Activated CD4-positive, alpha-beta T cell treated with anti-CD3 and anti-CD28 coated beads, Interleukin-2, Interleukin-4, amounts not matched to agents 100 ng/mL and 50 ng/mL, durations not matched to agents 16 hours and 8 hours (primary cell): ENCODE data around the gene HOXB7.
A peak's percentile ranks its signal among the peaks of the same experiment; 100 is the strongest.

Source experiments
- DNase-seq: peaks from one replicate; pipeline ENCODE4 v3.0.0-alpha.2; 2020; ENCODE audit warnings: low spot score

The HOXB7 gene

DNA sequence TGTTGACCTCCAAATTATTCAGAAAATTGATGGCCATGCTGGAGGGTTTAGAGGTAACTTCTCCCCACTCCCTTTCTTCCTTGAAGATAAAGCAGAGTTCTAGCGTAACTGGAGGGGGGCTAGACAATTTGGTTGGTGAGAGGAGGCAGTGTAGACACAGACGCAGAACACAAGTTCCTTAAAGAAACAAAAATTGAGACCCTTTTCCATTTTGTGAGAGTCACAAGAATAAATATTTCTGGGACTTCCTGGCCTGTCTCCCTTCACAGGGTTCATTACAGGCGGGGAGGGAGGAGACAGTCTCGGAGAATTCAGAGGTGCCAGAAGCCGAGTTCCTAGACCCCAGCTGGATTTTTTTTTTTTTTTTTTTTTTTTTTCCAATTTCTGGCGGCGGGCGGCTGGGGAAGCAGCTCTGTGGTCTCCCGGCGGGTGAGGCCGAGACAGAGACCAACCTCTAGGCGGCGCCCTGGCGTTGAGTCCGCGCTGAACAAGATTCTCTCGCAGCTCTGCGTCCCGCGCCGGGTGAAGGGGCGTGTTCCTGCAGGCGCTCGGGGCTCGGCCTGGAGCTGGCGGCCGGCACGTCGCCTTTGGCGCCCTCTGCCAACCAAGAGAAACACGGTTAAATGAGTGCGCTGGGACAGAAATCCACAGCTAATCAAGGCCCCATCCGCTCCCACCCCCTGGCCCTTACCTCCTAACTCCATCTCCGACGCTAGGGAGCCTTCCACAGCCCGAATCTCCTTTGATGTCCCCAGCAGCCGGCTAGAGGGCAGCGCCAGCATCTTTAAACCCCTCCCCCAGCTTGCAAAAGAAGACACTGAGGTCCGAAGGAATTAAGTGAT is 25.6 kb upstream of the HOXB7 start:
- DNase-seq, result peak; percentile 83

DNA sequence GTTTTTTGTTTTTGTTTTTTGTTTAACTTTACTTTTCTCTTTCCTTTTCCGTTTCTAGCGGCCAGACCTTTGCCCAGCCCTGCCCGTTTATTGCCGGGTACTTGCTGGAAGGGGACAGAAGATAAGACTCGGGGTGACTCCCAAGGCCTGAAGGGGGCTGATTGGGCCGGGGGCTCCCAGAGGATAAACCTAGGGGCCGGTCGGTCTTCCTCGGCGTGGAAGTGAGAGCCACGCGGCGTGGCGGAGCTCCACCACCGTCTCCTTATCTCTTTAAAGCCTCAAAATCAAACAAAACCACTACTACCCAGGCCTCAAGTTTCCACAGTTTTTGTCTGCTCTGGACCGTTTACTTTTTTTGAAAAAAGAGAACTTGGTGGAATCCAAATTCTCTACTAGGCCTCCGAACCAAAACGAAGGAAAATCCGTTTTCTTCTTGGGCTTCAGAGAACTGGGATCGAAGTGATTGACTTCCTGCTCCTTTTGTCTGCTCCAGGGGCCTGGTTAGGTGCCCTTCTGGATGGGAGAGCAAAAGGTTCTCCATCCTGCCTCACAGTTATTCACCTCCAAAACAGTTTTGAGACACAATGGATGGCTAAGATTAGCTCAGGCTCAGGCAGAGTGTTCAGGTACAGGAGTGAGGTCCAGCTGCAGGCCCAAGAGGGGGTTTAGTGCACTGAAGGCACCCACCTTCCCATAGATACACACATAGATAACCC is 23.8 kb upstream of the HOXB7 start:
- DNase-seq, result no peak

DNA sequence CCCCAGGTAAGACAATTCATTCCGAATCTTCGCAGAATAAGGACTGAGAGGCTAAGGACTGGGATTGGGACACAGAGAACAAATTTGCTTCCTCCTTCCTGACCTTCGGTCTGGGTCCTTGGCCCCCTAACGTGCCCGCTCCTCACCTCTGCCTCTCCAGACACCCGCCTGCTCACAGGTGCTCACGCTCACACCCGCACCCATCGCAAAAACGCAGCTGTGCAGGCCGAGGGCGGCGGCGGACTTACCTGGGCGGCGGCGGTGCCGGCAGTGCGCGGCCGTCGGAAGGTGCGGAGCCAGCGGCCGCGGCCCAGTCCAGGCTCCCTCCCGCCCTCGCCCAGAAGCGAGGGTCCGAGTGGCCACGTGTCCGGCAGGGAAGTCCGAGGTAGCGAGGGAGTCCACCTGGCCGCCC is 22.5 kb upstream of the HOXB7 start:
- no peak for DNase-seq

DNA sequence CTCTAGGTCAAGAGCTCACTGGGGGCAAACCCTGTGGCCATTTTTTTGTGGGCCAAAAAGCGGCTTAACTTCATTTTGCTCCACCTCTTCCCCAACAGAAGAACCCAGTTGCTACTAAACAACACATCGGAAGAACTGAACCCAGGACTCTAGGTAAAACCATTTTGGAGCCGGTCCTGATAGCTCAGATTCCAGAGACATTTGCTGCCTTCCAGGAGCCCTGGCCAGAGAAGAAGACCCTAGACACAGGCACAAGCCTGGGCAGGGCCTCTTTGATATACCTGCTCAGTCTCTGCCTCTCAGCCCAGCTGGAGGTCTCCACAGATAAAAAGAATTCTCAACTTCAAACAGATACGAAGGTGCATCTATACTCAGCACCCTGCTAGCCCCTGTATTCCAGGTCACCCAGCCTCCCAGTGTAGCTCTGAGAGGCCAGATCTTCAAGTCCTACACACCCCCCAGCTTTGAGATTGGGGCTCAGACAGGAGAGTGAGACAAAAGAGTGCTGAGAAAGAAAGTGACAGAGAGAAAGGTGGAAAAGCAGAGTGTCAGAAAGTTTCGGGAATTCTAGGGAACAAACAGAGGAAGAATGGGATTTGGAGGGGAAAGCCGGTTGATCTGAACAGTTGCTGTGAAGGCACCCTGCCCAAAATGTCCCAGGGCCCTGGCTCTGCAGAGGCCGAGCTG is 21.9 kb upstream of the HOXB7 start:
- no peak for DNase-seq

DNA sequence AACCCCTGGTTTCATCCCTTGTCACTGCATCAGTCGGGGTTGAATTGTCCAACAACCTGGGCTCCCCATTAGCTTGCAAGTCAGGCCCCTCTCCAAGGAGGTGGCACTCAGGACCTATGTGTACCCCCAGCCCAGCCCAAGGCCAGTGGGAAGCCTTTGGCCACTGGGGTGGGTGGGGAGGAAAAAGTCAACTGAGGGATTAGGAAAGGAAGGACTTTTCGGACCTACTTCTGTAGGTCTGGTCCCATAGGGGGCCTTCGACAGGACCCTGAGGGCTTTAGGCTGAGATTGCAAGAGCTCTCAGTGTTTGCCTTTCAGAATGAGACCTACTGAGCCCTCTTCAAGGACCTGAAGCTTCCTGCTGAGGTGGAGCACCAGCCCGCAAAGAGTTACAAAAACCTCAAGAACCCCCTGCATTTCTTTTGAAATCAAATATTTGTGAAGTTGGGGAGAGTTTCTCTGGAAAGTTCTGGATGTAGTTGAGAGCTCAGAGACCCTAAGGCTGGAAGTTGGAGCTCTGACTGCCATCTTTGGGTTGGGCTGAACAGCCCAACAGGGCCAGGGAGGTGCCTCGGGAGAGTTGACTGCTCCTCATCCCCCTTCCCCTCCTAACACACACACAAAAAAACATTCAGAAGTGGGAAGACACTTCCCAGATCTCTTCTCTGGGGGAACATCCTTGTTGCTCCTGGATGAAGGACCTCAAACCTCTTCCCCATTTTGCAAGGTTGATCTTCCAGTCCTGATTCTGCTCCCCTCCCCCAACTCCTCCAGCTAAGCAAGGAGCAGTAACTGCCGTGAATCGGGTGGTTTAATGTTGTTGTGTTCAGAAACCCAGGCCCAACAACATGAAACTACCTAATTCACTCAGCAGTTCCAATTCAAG is 21.1 kb upstream of the HOXB7 start:
- peak; percentile 21 for DNase-seq

DNA sequence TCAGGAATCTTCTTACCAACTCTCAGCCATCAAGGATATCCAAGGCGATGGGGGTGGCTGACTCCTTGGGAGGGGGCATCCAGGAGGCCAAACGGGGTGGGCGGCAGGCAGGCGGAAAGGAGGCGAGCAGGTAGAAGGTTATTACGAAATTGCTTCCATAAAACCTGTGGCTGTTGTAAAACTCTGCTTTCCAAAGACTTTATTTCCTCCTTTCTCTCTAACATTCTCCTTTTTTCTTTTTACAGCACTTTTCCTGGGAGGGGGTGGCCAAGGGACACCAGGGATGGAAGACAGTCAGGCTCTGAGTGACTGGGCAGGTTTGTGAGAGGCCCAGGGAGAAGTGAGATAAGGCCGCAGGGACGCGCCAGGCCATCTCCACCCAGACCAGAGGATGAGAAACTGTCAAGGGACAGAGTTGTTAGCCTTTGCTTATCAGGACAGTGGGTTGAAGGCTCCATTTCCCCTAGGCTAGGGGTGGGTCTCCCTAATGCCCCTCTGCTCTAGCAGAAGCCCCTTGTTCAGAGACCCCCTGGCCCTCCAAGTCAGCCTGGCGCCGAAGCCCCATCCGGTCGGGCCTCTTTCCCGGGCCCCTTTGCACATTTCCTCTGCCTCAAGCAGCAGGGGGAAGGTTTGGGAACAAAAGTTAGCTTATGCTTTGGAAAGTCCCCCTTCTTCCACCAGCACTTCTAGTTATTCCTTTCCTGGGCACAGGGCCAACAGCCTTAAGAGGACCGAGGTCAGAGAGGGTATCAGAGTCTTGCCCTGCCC is 20.3 kb upstream of the HOXB7 start:
- DNase-seq, result no peak

DNA sequence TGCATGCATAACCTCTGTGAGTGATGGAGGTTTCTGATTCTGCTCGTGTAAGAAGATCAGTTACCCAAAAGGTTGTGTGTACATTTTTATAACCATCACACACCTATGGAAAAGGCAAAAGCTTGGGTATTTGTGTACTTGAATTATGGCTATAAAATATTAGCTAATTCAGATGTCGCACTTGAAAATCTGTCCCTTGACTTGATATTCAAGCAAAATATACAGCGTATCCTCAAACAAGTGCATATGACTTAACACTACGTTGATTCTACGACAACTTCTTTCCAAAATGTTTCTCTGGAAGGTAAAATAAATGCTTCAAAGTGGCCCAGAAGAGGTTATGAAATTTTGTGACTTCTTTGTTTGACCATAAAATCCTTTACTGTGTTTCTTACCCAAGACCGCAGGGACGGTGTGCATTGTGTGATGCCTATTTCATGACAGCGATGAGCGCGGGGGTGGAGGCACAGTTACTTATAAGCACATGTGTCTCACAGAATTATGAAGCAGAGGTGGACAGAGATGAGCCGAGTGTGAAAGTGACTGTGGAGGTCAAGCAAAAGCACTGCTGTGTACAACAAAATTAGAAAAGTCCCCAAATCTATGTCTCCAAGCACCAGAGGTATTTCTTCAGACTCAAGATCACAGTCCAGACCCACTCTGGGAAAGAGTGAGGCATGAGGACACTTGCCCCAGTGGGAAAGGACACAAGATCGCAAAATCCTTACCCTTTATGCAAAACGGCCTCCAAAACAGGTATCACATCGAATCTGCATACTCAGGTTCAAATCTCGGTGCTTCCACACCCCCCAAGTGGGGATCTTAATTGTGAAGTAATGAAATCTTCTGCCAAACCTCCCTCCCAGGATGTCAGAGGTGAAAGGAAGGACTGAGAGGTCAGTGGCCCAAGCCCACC is 19.4 kb upstream of the HOXB7 start:
- DNase-seq, result no peak

DNA sequence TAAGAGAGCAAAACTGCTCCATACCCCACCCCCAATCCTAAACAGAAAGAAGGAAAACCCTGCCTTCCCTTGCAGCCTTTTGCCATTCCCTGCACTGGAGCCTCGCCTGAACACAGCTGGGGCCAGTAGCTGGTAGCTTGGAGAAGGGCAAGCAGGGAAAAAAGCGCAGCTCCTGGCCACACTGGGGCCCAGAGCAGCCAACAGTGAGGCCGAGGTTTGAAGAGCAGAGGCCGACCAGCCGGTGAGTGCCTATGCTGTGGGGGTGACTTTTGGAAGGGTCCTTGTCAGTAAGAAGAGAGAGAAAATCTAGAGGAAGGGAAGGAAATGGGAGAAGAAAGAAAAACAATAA is 18.6 kb upstream of the HOXB7 start:
- no peak for DNase-seq

DNA sequence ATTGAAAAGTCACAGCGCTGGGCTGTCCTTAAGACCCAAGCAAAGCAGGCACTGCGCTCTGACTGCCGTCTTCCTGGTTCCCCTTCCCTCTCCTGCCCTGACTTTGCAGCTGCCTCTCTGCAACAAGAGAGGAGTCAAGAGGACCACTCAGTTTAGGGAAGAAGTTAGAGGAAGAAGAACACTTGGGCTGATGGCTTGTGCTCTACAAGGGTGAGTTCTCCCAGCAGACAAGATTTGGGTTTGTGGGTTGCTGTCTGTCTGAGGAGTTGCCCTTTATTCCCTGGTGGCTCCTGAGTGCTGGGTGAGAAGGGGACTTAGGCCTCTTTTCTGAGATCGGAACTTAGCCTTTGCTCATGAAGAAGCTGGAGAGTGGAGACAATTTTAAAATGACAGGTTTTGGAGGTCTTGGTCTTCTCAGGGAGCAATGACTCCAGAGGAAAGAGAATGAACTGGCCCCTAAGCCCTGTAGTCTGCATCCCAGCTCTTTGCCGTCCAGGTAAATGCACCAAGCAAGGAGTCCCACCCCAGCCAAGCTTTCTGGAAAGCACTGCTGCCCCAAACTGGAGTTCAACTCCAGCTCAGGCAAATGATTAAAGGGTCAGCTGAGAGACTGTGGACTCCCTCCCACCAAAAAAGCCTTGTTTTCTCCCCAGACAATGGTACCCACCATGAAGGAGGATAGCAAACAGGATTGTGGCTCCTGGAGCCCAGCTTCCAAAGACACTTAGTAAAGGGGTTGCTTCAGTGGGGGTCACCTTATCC is 18.0 kb upstream of the HOXB7 start:
- DNase-seq, result no peak

DNA sequence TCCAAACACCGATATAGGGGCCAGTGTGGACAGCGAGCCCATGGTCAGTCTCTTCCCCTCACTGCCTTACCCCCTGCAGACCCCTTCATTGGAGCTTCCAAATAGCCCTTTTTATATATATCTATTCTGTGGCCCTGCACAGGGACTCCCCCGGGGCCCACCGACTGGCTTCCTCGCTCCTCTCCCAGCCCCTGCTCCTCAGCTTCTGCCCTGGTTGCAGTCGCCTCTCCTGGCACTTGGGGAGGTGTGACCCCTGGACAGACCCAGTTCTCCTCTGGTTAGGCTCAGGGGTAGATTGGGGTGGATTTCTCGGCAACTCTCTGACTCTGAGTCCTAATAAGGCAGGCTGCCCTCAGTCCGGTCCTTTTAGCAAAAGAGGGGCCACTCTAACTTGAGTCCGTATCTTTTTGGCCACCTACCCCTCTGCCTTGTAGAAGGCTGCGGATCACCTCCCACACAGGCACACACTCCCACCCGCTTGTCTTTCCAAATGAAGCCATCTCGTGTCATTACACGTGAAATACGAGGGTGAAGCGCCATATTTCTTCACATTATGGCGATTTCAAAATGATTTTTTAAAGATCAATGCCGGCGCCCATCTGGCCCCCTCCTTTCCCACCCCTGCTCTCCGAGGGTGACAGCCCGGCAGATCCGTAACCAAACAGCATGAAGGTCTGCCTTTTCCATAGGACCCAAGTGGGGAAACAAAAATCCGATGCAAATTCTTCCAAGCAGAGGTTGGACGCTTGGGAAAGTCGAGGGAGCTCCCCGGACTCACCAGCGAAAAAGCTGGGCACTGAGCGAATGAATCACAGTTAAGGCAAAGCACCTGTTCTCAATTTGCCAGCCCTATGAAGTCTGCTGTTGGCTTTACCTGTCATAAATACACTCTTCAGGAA is 17.1 kb upstream of the HOXB7 start:
- no peak for DNase-seq

DNA sequence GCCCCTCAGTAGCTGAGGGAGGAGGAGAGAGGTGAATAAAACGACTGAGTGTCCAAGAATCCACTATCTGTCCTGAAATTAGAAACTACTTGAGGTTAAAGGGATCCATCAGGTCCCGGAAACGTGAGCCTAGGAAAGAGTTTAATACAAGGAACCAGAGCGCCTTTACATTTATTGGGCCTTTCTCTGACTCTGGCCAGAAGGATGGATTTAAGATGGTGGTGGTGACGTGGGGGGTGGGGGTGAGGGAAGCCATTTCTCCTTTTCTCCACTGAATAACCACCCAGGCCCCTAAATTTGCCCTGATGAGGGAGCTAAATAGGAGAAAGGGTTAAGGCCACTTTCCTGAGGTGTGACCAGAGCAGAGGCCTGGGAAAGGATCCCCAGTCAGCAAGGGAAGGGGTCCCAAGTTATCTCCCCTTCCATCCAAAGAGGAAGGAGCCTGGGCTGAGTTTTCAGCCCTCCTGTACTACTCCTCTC is 16.3 kb upstream of the HOXB7 start:
- no peak for DNase-seq

DNA sequence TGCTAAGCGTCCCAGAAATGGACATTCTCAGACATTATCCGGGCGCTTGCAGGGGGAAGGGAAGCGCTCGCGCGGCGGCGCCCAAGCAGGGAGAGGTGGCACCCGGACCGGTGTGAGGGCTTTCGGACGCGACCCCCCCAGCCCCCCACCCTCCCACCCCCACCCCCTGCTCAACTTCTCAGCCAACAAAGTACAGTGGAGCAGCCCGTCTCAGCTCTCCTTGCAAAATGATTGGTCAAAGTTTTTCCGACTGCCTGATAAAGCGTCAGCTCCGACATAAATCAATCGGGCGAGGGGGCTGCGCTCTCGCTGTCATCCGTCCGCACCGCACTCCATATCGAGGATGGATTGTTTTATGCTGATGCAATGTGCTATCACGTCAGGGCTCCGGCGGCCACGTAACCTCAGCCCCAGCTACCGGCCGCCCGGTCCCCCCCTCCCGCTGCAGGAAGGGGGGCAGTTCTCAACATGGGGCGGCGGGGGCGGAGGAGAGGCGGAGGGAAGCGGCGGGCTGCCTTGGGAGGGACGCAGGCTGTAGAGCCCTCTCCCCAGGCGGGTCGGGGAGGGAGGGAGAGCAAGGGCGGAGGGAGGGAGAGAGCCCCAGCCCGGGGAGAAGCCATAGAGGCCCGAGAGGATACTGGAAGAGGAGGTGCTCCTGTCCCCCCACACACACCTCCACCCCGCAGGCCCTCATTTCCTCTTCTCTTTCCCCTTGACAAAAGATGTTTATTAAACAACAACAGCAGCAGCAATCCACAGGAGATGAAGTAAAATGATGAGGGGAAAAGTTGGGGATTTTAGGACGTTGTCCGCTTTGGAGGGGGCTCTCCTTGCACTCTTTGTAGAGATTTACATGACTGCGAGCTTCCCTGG is 15.7 kb upstream of the HOXB7 start, which contains the start of gene HOXB9:
Gene HOXB9, minus strand, starts transcription at position 114 of the 873 bp plus-strand sequence. Its CDS starts 89 bp downstream, at position 25.
- no peak for DNase-seq

DNA sequence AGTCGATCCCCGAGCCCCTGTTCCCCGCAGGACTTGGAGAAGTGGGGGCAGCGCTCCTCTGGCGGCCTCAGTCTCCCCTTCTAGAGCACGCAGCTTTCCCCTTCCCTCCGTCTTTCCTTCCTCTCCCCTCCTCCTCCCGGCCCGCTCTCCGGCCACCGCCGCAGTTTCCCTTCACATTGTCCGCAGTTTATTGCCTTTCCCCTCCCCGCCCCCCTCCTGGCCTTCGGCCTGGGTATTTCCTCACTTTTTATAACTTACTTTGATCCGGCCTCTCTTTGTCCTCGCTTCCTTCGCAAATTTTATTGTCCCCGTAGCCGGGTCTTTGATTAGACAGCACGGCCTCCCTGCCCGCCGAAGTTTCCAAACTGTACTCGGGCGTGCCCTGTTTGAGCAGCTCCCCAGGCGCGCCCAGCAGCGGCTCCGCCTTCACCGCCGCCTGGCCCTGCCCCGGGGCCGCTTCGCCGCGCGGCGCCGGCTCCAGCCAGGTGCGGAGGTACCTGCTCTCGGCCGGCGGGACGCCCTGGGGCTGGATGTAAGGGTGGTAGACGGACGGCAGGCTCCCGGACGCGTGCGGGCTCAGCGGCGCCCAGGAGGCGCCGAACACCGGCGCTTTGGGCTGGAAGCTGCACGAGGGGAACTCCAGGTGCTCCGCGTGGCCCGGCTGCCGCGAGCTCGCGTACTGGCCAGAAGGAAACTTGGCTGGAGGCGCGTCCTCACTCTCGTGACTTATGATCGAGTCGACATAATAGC is 14.9 kb upstream of the HOXB7 start:
- DNase-seq, result peak; percentile 15

DNA sequence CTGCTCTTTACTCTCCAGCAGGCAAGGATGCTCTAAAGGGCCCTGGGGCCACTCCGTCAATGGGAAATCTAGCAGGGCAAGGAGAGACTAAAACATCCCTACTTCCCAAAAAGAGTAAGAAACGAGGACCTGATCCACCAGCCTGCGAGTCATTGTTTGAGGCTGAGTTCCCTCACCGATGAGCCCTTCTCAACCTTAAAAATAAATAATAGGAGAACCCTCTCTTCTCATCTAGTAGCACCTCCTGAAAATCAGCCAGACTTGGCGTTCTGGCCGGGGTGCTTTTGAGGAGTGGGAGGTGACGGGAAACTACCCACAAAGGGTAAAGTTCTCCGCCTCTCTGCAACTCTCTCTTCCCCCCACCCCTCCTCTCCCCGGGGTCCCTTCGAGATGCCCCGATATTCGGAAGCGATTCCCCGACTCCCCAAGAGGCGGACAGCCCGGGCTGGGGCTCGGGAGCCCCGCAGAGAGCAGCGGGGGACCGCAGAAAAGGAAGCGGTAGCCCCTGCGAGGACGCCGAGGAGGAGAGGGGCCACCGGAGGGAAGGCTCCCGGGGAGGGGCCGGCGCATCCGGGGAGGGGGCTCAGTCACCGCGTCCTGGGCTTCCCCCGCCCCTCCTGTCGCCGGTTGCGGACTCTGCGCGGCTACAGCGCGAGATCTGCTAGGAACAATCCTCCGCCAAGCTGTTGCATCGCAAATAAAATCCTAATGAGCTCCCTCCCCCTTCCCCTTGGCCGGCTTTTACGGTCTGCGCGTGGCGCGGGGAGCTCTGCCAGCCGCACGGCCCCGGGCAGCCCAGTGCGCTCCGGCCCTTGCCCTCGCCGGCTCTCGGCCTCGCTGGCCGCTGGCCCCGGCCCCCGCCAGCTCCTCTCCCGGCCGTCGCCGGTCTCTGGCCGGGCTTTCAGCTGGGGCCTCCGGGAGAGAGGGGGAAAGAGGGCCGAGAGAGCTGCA is 14.0 kb upstream of the HOXB7 start:
- no peak for DNase-seq

DNA sequence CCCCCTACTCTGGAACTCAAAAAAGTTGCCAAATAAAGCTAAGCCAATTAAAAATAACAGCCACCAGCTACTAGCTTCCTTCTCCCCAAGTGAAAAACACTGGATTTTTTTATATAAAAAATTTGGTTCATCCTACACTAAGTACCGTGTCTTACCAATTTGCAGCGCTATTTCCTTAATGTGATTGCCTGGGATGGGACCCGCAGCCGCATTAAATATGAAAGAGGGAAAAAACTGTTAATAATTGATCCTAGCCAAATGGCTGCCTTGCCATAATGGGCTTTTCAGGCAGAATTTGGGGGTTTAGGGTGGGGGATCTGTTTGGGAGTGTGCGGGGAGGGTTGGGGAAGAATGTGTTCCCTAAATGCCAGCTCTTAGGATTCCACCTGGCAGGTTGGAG is 13.3 kb upstream of the HOXB7 start:
- no peak for DNase-seq
